ENCODE data around the gene NRXN3. TPM values are rescaled to one million over a fixed set of nuclear protein-coding genes. Genes with fewer than 3 reads are reported as not detected.

Gene NRXN3
- total and polyA plus RNA-seq, 3 experiments from 2014 or later = not detected

- Mint-ChIP-seq H3K27ac (no peak overlapping the region), H3K4me1 (no peaks in the 10 kb centered on the region), H3K4me3 (no peak overlapping the region), H3K27me3 (peaks cover 4% of the 10 kb centered on the region in 2 donors), H3K9me3 (peaks cover 0 to 6% (median under 1%) of the 10 kb centered on the region in 5 donors), H3K36me3 (no peaks in the 10 kb centered on the region)
- POLR2A ChIA-PET = no interaction called here
- Histone ChIP-seq H3K4me3 (ENCODE audit: low read length) (no peak overlapping the region), H3K27ac (ENCODE audit: low read depth, low read length) (no peak overlapping the region), H3K9me3 (ENCODE audit: low read length) (no peaks in the 10 kb centered on the region), H3K4me1 (ENCODE audit: insufficient read depth, low read length) (no peaks in the 10 kb centered on the region), H3K36me3 (ENCODE audit: insufficient read depth, low read length) (no peaks in the 10 kb centered on the region), H3K27me3 (ENCODE audit: insufficient read depth, low read length, poor library complexity, severe bottlenecking) (no peaks in the 10 kb centered on the region)
- CTCF ChIA-PET = no interaction called here
- DNase-seq = no peak
Measured at GRCh38 chr14:78363008-78363407, 192.8 kb downstream of the NRXN3 start.

GRCh38 chr14:78367355-78367754, 197.2 kb downstream of the NRXN3 start:
- Mint-ChIP-seq H3K36me3 (no peaks in the 10 kb centered on the region), H3K4me3 (no peak overlapping the region), H3K27me3 (peaks cover 0 to 3% of the 10 kb centered on the region in 2 donors), H3K4me1 (no peaks in the 10 kb centered on the region), H3K27ac (no peak overlapping the region), H3K9me3 (peaks cover 0 to 11% (median 3%) of the 10 kb centered on the region in 5 donors)
- no peaks in the 10 kb centered on the region for H3K36me3 ChIP-seq (ENCODE audit: insufficient read depth, low read length)
- no peaks in the 10 kb centered on the region for H3K27me3 ChIP-seq (ENCODE audit: insufficient read depth, low read length, poor library complexity, severe bottlenecking)
- no peaks in the 10 kb centered on the region for H3K4me1 ChIP-seq (ENCODE audit: insufficient read depth, low read length)
- DNase-seq = no peak
- H3K9me3 ChIP-seq (ENCODE audit: low read length) = no peaks in the 10 kb centered on the region
- CTCF ChIA-PET = no interaction called here
- no peak overlapping the region for H3K27ac ChIP-seq (ENCODE audit: low read depth, low read length)
- POLR2A ChIA-PET = no interaction called here
- H3K4me3 ChIP-seq (ENCODE audit: low read length) = no peak overlapping the region

GRCh38 chr14:78383060-78383459, 212.9 kb downstream of the NRXN3 start:
- CTCF ChIA-PET = no interaction called here
- no peak overlapping the region for H3K4me3 Mint-ChIP-seq

GRCh38 chr14:78398216-78398615, 228.0 kb downstream of the NRXN3 start:
- CTCF ChIA-PET = no interaction called here
- POLR2A ChIA-PET = interaction anchor here (0.7 kb wide), 1 partner anchor 70 kb away, joined by 10 read pairs; no protein-coding TSS in a partner anchor
- Histone ChIP-seq H3K27me3 (ENCODE audit: insufficient read depth, low read length, poor library complexity, severe bottlenecking) (no peaks in the 10 kb centered on the region), H3K4me3 (ENCODE audit: low read length) (no peak overlapping the region), H3K36me3 (ENCODE audit: insufficient read depth, low read length) (no peaks in the 10 kb centered on the region), H3K27ac (ENCODE audit: low read depth, low read length) (no peak overlapping the region), H3K4me1 (ENCODE audit: insufficient read depth, low read length) (no peaks in the 10 kb centered on the region), H3K9me3 (ENCODE audit: low read length) (no peaks in the 10 kb centered on the region)
- peaks cover 0 to 15% (median 2%) of the 10 kb centered on the region in 5 donors for H3K9me3 Mint-ChIP-seq
- no peak overlapping the region for H3K4me3 Mint-ChIP-seq
- H3K27ac Mint-ChIP-seq = no peak overlapping the region
- DNase-seq = no peak
- no peaks in the 10 kb centered on the region for H3K36me3 Mint-ChIP-seq
- peaks cover 0 to 4% of the 10 kb centered on the region in 2 donors for H3K27me3 Mint-ChIP-seq
- no peaks in the 10 kb centered on the region for H3K4me1 Mint-ChIP-seq

More at GRCh38 chr14:78383060-78383459, 212.9 kb downstream of the NRXN3 start:
- POLR2A ChIA-PET = no interaction called here
- no peak for DNase-seq
- no peak overlapping the region for H3K27ac Mint-ChIP-seq
- Histone ChIP-seq H3K4me1 (ENCODE audit: insufficient read depth, low read length) (no peaks in the 10 kb centered on the region), H3K27me3 (ENCODE audit: insufficient read depth, low read length, poor library complexity, severe bottlenecking) (no peaks in the 10 kb centered on the region), H3K4me3 (ENCODE audit: low read length) (no peak overlapping the region), H3K27ac (ENCODE audit: low read depth, low read length) (no peak overlapping the region), H3K9me3 (ENCODE audit: low read length) (no peaks in the 10 kb centered on the region), H3K36me3 (ENCODE audit: insufficient read depth, low read length) (no peaks in the 10 kb centered on the region)
- no peaks in the 10 kb centered on the region for H3K27me3 Mint-ChIP-seq
- no peaks in the 10 kb centered on the region for H3K4me1 Mint-ChIP-seq
- H3K36me3 Mint-ChIP-seq = no peaks in the 10 kb centered on the region
- no peaks in the 10 kb centered on the region for H3K9me3 Mint-ChIP-seq

- Histone ChIP-seq H3K36me3 (ENCODE audit: insufficient read depth, low read length) (no peaks in the 10 kb centered on the region), H3K9me3 (ENCODE audit: low read length) (no peaks in the 10 kb centered on the region), H3K27me3 (ENCODE audit: insufficient read depth, low read length, poor library complexity, severe bottlenecking) (no peaks in the 10 kb centered on the region), H3K4me3 (ENCODE audit: low read length) (no peak overlapping the region), H3K4me1 (ENCODE audit: insufficient read depth, low read length) (no peaks in the 10 kb centered on the region), H3K27ac (ENCODE audit: low read depth, low read length) (no peak overlapping the region)
- Mint-ChIP-seq H3K4me1 (no peaks in the 10 kb centered on the region), H3K36me3 (no peaks in the 10 kb centered on the region), H3K27ac (no peak overlapping the region), H3K27me3 (peaks cover under 1 to 2% of the 10 kb centered on the region in 2 donors), H3K9me3 (peaks cover 0 to 15% (median 2%) of the 10 kb centered on the region in 5 donors), H3K4me3 (no peak overlapping the region)
- ChIA-PET POLR2A (no interaction called here), CTCF (no interaction called here)
- DNase-seq = no peak
Measured at GRCh38 chr14:78399316-78399889, 229.2 kb downstream of the NRXN3 start.

- no peak for DNase-seq
- no peak overlapping the region for H3K27ac Mint-ChIP-seq
- peaks cover 0 to 15% (median 2%) of the 10 kb centered on the region in 5 donors for H3K9me3 Mint-ChIP-seq
- Histone ChIP-seq H3K4me1 (ENCODE audit: insufficient read depth, low read length) (no peaks in the 10 kb centered on the region), H3K9me3 (ENCODE audit: low read length) (no peaks in the 10 kb centered on the region), H3K27ac (ENCODE audit: low read depth, low read length) (no peak overlapping the region), H3K36me3 (ENCODE audit: insufficient read depth, low read length) (no peaks in the 10 kb centered on the region), H3K4me3 (ENCODE audit: low read length) (no peak overlapping the region), H3K27me3 (ENCODE audit: insufficient read depth, low read length, poor library complexity, severe bottlenecking) (no peaks in the 10 kb centered on the region)
- no peaks in the 10 kb centered on the region for H3K36me3 Mint-ChIP-seq
- peaks cover 2 to 3% of the 10 kb centered on the region in 2 donors for H3K27me3 Mint-ChIP-seq
- no peak overlapping the region for H3K4me3 Mint-ChIP-seq
- CTCF ChIA-PET = no interaction called here
- POLR2A ChIA-PET = no interaction called here
- no peaks in the 10 kb centered on the region for H3K4me1 Mint-ChIP-seq
Measured at GRCh38 chr14:78401866-78402265, 231.7 kb downstream of the NRXN3 start.

- no peaks in the 10 kb centered on the region for H3K36me3 ChIP-seq (ENCODE audit: insufficient read depth, low read length)
- H3K36me3 Mint-ChIP-seq = peaks cover 0 to 2% (median 0%) of the 10 kb centered on the region in 3 donors
- DNase-seq = no peak
- H3K27me3 ChIP-seq (ENCODE audit: insufficient read depth, low read length, poor library complexity, severe bottlenecking) = no peaks in the 10 kb centered on the region
- ChIA-PET POLR2A (no interaction called here), CTCF (no interaction called here)
- H3K27me3 Mint-ChIP-seq = peaks cover 0 to 3% of the 10 kb centered on the region in 2 donors
- no peak overlapping the region for H3K4me3 Mint-ChIP-seq
- no peaks in the 10 kb centered on the region for H3K9me3 ChIP-seq (ENCODE audit: low read length)
- no peak overlapping the region for H3K4me3 ChIP-seq (ENCODE audit: low read length)
- peaks cover 0 to 12% (median 2%) of the 10 kb centered on the region in 5 donors for H3K9me3 Mint-ChIP-seq
- H3K4me1 Mint-ChIP-seq = no peaks in the 10 kb centered on the region
- no peaks in the 10 kb centered on the region for H3K4me1 ChIP-seq (ENCODE audit: insufficient read depth, low read length)
- no peak overlapping the region for H3K27ac Mint-ChIP-seq
- H3K27ac ChIP-seq (ENCODE audit: low read depth, low read length) = no peak overlapping the region
Measured at GRCh38 chr14:78403278-78403815, 233.2 kb downstream of the NRXN3 start.

GRCh38 chr14:78405079-78405856, 235.1 kb downstream of the NRXN3 start:
- Mint-ChIP-seq H3K27me3 (peaks cover 0 to 3% of the 10 kb centered on the region in 2 donors), H3K9me3 (peaks cover 0 to 3% (median 0%) of the 10 kb centered on the region in 5 donors), H3K27ac (no peak overlapping the region), H3K36me3 (peaks cover 0 to 2% (median 0%) of the 10 kb centered on the region in 3 donors), H3K4me3 (no peak overlapping the region), H3K4me1 (no peaks in the 10 kb centered on the region)
- no peaks in the 10 kb centered on the region for H3K4me1 ChIP-seq (ENCODE audit: insufficient read depth, low read length)
- H3K27ac ChIP-seq (ENCODE audit: low read depth, low read length) = no peak overlapping the region
- no peaks in the 10 kb centered on the region for H3K36me3 ChIP-seq (ENCODE audit: insufficient read depth, low read length)
- no peaks in the 10 kb centered on the region for H3K27me3 ChIP-seq (ENCODE audit: insufficient read depth, low read length, poor library complexity, severe bottlenecking)
- H3K4me3 ChIP-seq (ENCODE audit: low read length) = no peak overlapping the region
- no peak for DNase-seq
- ChIA-PET CTCF (no interaction called here), POLR2A (no interaction called here)
- H3K9me3 ChIP-seq (ENCODE audit: low read length) = no peaks in the 10 kb centered on the region

Measured in CD8-positive, alpha-beta memory T cell (primary cell).